Hepatocyte (in vitro differentiated cells): ENCODE results near the gene POLD4. TPM values are rescaled to one million over a fixed set of nuclear protein-coding genes. Genes with fewer than 3 reads are reported as not detected.
A peak's percentile ranks its signal among the peaks of the same experiment; 100 is the strongest.

ENCODE experiments used
- DNase-seq: peaks from one replicate; pipeline ENCODE4 v3.0.0-alpha.2; 2016; ENCODE audit warnings: low spot score
- H2AFZ ChIP-seq: fragments of 200-600 bp; sonication (generic); 2 replicates; pipeline ENCODE4 v1.6.0; 2016; ENCODE audit warnings: antibody characterized with exemption, mild to moderate bottlenecking
- H3K27ac ChIP-seq: fragments of 200-600 bp; sonication (generic); 2 replicates; pipeline ENCODE4 v1.5.1; 2016; ENCODE audit warnings: mild to moderate bottlenecking
- H3K27me3 ChIP-seq: fragments of 200-600 bp; sonication (generic); 2 replicates; pipeline ENCODE4 v1.6.1; 2016
- H3K36me3 ChIP-seq: fragments of 200-600 bp; sonication (generic); replicated peaks from 2 replicates; pipeline ENCODE4 v1.5.1; 2016; ENCODE audit warnings: low read depth; ENCODE audit not compliant: insufficient read depth
- H3K4me1 ChIP-seq: fragments of 200-600 bp; sonication (generic); 2 replicates; pipeline ENCODE4 v1.5.1; 2016; ENCODE audit warnings: mild to moderate bottlenecking, moderate library complexity; ENCODE audit not compliant: insufficient read depth
- H3K4me2 ChIP-seq: fragments of 200-600 bp; sonication (generic); 2 replicates; pipeline ENCODE4 v1.6.0; 2016
- H3K4me3 ChIP-seq: fragments of 200-600 bp; sonication (generic); 2 replicates; pipeline ENCODE4 v1.5.1; 2016; ENCODE audit warnings: mild to moderate bottlenecking
- H3K79me2 ChIP-seq: fragments of 200-600 bp; sonication (generic); 2 replicates; pipeline ENCODE4 v1.6.0; 2017; ENCODE audit warnings: mild to moderate bottlenecking
- H3K9me2 ChIP-seq: fragments of 200-600 bp; sonication (generic); replicated peaks from 2 replicates; pipeline ENCODE4 v1.6.0; 2017; ENCODE audit warnings: mild to moderate bottlenecking; ENCODE audit not compliant: insufficient read depth
- H3K9me3 ChIP-seq: fragments of 200-600 bp; sonication (generic); 2 replicates; pipeline ENCODE4 v1.5.1; 2016; ENCODE audit warnings: low read depth, mild to moderate bottlenecking
- H4K20me1 ChIP-seq: fragments of 200-600 bp; sonication (generic); 2 replicates; pipeline ENCODE4 v1.6.0; 2016; ENCODE audit warnings: mild to moderate bottlenecking; ENCODE audit not compliant: insufficient read depth, poor library complexity, severe bottlenecking
- EZH2 ChIP-seq: fragments of 200-600 bp; sonication (generic); IDR thresholded peaks from 2 replicates; pipeline ENCODE4 v1.6.1; 2016; ENCODE audit warnings: antibody characterized with exemption, mild to moderate bottlenecking, borderline replicate concordance
- EZH2phosphoT487 ChIP-seq: fragments of 200-600 bp; sonication (generic); IDR thresholded peaks from one replicate; pipeline ENCODE4 v1.6.1; 2018; ENCODE audit warnings: antibody characterized with exemption, mild to moderate bottlenecking, low read depth, moderate library complexity; ENCODE audit not compliant: unreplicated experiment, severe bottlenecking
- WGBS: methylation state at CpG from one replicate; pipeline ENCODE4 v1.1.6; 2016; ENCODE audit warnings: low lambda C conversion rate; ENCODE audit errors: missing lambda C conversion rate; 5-methylcytosine and 5-hydroxymethylcytosine counted together
- polyA plus RNA-seq: library from polyadenylated mRNA; unstranded; fragments of >200 nt; fragmentation: Nextera tagmentation; extraction: Ambion mirVana; gene quantifications from 2 replicates; pipeline ENCODE4 v1.2.1, GENCODE V29; 2016
- total RNA-seq: library from RNA; depleted of rRNA; stranded (reverse); fragments of >200 nt; gene quantifications from 2 replicates; pipeline ENCODE4 v1.2.3, GENCODE V29; 2014
- TF ChIP-seq, protein P1 (sequence below): fragments of 200-600 bp; sonication (generic); IDR thresholded peaks from 2 replicates; pipeline ENCODE4 v1.5.1; 2016; ENCODE audit warnings: antibody characterized with exemption, mild to moderate bottlenecking; ENCODE audit not compliant: poor library complexity

The POLD4 gene
- total and polyA plus RNA-seq, 2 experiments from 2014 or later, result 74.4 to 97.4 TPM

GRCh38 chr11:67345247-67345919 is 8.0 kb downstream of the POLD4 start:
- Histone ChIP-seq H3K36me3 (no peaks in the 10 kb centered on the region), H2AFZ (no peak overlapping the region), H3K4me3 (no peak overlapping the region), H3K4me2 (peak overlapping the region; percentile 4), H3K27ac (peak overlapping the region; percentile 74), H3K9me3 (no peaks in the 10 kb centered on the region), H4K20me1 (no peaks in the 10 kb centered on the region), H3K79me2 (no peaks in the 10 kb centered on the region), H3K9me2 (no peaks in the 10 kb centered on the region), H3K4me1 (peaks cover 10% of the 10 kb centered on the region), H3K27me3 (no peaks in the 10 kb centered on the region)
- no peak for DNase-seq
- 80% methylated on average over 8 of the region's 8 CpGs for WGBS
- TF ChIP-seq, protein P1, sequence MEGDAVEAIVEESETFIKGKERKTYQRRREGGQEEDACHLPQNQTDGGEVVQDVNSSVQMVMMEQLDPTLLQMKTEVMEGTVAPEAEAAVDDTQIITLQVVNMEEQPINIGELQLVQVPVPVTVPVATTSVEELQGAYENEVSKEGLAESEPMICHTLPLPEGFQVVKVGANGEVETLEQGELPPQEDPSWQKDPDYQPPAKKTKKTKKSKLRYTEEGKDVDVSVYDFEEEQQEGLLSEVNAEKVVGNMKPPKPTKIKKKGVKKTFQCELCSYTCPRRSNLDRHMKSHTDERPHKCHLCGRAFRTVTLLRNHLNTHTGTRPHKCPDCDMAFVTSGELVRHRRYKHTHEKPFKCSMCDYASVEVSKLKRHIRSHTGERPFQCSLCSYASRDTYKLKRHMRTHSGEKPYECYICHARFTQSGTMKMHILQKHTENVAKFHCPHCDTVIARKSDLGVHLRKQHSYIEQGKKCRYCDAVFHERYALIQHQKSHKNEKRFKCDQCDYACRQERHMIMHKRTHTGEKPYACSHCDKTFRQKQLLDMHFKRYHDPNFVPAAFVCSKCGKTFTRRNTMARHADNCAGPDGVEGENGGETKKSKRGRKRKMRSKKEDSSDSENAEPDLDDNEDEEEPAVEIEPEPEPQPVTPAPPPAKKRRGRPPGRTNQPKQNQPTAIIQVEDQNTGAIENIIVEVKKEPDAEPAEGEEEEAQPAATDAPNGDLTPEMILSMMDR, result no peak
- TF ChIP-seq EZH2phosphoT487, result no peak

DNA sequence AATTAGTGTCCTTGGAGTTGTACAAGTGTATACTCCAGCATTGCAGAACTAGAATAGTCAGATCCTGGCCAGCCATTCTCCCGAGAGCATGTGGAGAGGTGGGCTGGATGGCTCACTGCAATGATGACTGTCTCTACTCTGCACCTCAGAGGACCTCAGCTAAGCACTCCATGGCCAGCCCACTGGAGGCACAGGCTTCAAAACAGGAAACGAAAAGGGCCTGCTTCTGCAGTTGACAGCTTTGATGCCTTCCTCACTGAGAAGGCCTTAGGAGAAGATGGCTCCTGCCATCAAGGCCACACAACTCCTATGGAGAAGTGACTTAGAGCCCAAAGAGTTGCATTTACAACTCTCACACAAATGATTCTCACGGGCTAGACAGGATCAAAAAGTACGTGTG is 9.1 kb downstream of the POLD4 start:
- no peaks in the 10 kb centered on the region for H3K27me3 ChIP-seq
- no peak for DNase-seq
- whole genome bisulfite sequencing, result 80% methylated on average over 4 of the region's 4 CpGs
- H2AFZ ChIP-seq, result no peak overlapping the region
- H4K20me1 ChIP-seq, result no peaks in the 10 kb centered on the region
- H3K79me2 ChIP-seq, result no peaks in the 10 kb centered on the region
- H3K4me3 ChIP-seq, result no peak overlapping the region
- H3K4me2 ChIP-seq, result no peak overlapping the region
- no peaks in the 10 kb centered on the region for H3K9me3 ChIP-seq
- no peaks in the 10 kb centered on the region for H3K9me2 ChIP-seq
- peaks cover 10% of the 10 kb centered on the region for H3K4me1 ChIP-seq
- H3K27ac ChIP-seq, result peak overlapping the region; percentile 74
- no peak for TF ChIP-seq EZH2phosphoT487
- TF ChIP-seq EZH2, result no peak
- TF ChIP-seq, protein P1, result no peak
- H3K36me3 ChIP-seq, result no peaks in the 10 kb centered on the region

- no peak for DNase-seq
- no peaks in the 10 kb centered on the region for H4K20me1 ChIP-seq
- H3K4me1 ChIP-seq, result no peaks in the 10 kb centered on the region
- 94% methylated on average over 3 of the region's 3 CpGs for WGBS
- H3K27ac ChIP-seq, result no peak overlapping the region
- no peaks in the 10 kb centered on the region for H3K9me3 ChIP-seq
- H3K4me2 ChIP-seq, result no peak overlapping the region
- H3K4me3 ChIP-seq, result no peak overlapping the region
- no peak overlapping the region for H2AFZ ChIP-seq
- no peaks in the 10 kb centered on the region for H3K79me2 ChIP-seq
- no peaks in the 10 kb centered on the region for H3K27me3 ChIP-seq
- H3K36me3 ChIP-seq, result no peaks in the 10 kb centered on the region
- no peak for TF ChIP-seq EZH2phosphoT487
- TF ChIP-seq, protein P1, result no peak
- TF ChIP-seq EZH2, result no peak
- H3K9me2 ChIP-seq, result no peaks in the 10 kb centered on the region
Measured at GRCh38 chr11:67337257-67337656, 16.1 kb downstream of the POLD4 start.
